ENCODE data around the gene MAP3K13.

DNA sequence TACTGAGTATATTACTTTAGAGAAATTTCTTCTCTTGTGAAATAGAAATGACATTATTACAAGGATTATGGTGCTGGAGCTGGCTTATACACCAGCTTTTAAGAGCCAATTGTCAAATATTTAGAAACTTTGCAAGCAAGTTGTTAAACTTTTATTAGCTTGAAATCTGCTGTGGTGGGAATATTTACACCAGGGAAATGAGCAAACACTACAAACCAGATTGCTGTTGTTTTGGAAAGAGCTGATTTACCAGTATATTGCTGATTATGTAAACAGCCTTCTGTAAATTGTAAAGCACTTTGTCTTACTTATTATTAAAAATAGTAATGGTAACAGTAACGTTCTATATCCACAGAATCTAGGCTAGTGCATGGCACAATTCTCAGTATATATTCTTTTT is 61.5 kb downstream of the MAP3K13 start:
- TF ChIP-seq EP300 (IDR thresholded peaks at IDR 0.05) (no peak), POLR2AphosphoS5 (IDR thresholded peaks at IDR 0.05) (no peak)

Data from esophagus muscularis mucosa (tissue), 3 donors.